ENCODE data around the gene SLC8A3. TPM values are rescaled to one million over a fixed set of nuclear protein-coding genes. Genes with fewer than 3 reads are reported as not detected.

SLC8A3 gene
- total RNA-seq, 1 donor from 2014 or later: 9.8 TPM

- TF ChIP-seq CTCF (IDR thresholded peaks at IDR 0.05; ENCODE audit: partially characterized antibody, unreplicated experiment): no peak
- Mint-ChIP-seq H3K27me3 (ENCODE audit: unreplicated experiment) (peaks cover 6% of the 10 kb centered on the region), H3K4me3 (ENCODE audit: unreplicated experiment) (no peak overlapping the region), H3K27ac (ENCODE audit: unreplicated experiment) (no peak overlapping the region), H3K36me3 (ENCODE audit: unreplicated experiment) (no peaks in the 10 kb centered on the region), H3K4me1 (ENCODE audit: low read depth, unreplicated experiment) (no peaks in the 10 kb centered on the region), H3K9me3 (ENCODE audit: unreplicated experiment) (no peaks in the 10 kb centered on the region)
- DNase-seq: no peak
These were observed 165.8 kb downstream of the SLC8A3 start for GRCh38 chr14:70022771-70023445.

GRCh38 chr14:70021548-70022220, 167.1 kb downstream of the SLC8A3 start:
- H3K27ac Mint-ChIP-seq (ENCODE audit: unreplicated experiment): no peak overlapping the region
- no peak for DNase-seq
- TF ChIP-seq CTCF (IDR thresholded peaks at IDR 0.05; ENCODE audit: partially characterized antibody, unreplicated experiment): no peak
- no peaks in the 10 kb centered on the region for H3K9me3 Mint-ChIP-seq (ENCODE audit: unreplicated experiment)
- no peak overlapping the region for H3K4me3 Mint-ChIP-seq (ENCODE audit: unreplicated experiment)
- H3K4me1 Mint-ChIP-seq (ENCODE audit: low read depth, unreplicated experiment): no peaks in the 10 kb centered on the region
- H3K36me3 Mint-ChIP-seq (ENCODE audit: unreplicated experiment): no peaks in the 10 kb centered on the region
- peaks cover 6% of the 10 kb centered on the region for H3K27me3 Mint-ChIP-seq (ENCODE audit: unreplicated experiment)

- no peak overlapping the region for H3K27ac Mint-ChIP-seq (ENCODE audit: unreplicated experiment)
- TF ChIP-seq CTCF (IDR thresholded peaks at IDR 0.05; ENCODE audit: partially characterized antibody, unreplicated experiment): no peak
- no peak overlapping the region for H3K4me3 Mint-ChIP-seq (ENCODE audit: unreplicated experiment)
- no peaks in the 10 kb centered on the region for H3K9me3 Mint-ChIP-seq (ENCODE audit: unreplicated experiment)
- DNase-seq: no peak
- no peaks in the 10 kb centered on the region for H3K36me3 Mint-ChIP-seq (ENCODE audit: unreplicated experiment)
- H3K27me3 Mint-ChIP-seq (ENCODE audit: unreplicated experiment): peaks cover 6% of the 10 kb centered on the region
- H3K4me1 Mint-ChIP-seq (ENCODE audit: low read depth, unreplicated experiment): no peaks in the 10 kb centered on the region
These were observed 168.2 kb downstream of the SLC8A3 start for GRCh38 chr14:70020352-70021170.

GRCh38 chr14:70019695-70020094, 169.1 kb downstream of the SLC8A3 start:
- Mint-ChIP-seq H3K36me3 (ENCODE audit: unreplicated experiment) (no peaks in the 10 kb centered on the region), H3K27ac (ENCODE audit: unreplicated experiment) (no peak overlapping the region), H3K9me3 (ENCODE audit: unreplicated experiment) (no peaks in the 10 kb centered on the region), H3K27me3 (ENCODE audit: unreplicated experiment) (peaks cover 6% of the 10 kb centered on the region), H3K4me3 (ENCODE audit: unreplicated experiment) (no peak overlapping the region), H3K4me1 (ENCODE audit: low read depth, unreplicated experiment) (no peaks in the 10 kb centered on the region)
- no peak for TF ChIP-seq CTCF (IDR thresholded peaks at IDR 0.05; ENCODE audit: partially characterized antibody, unreplicated experiment)
- DNase-seq: no peak
